Thoracic aorta (tissue), 2 donors: ENCODE results near the gene EPHB2. TPM values are rescaled to one million over a fixed set of nuclear protein-coding genes. Genes with fewer than 3 reads are reported as not detected.
A peak's percentile ranks its signal among the peaks of the same experiment; 100 is the strongest.

ENCODE experiments used
- ATAC-seq: fragments of 150-250 bp; one replicate; pipeline ENCODE4 v1.8.0; 2017; ENCODE audit warnings: low read depth; ENCODE audit not compliant: insufficient number of reproducible peaks, low FRiP score
- DNase-seq: peaks from one replicate; pipeline ENCODE4 v3.0.0-alpha.2; 2020; ENCODE audit warnings: low spot score
- H3K27ac ChIP-seq, 2 donors: fragments of 200-600 bp; sonication (generic); 1 replicate in 1 of 2; 2 replicates in 1 of 2; pipeline ENCODE4 v1.5.1; 2016; ENCODE audit warnings: mild to moderate bottlenecking in 2 of 2, moderate library complexity in 2 of 2
- H3K27me3 ChIP-seq: fragments of 200-600 bp; sonication (generic); replicated peaks from 2 replicates; pipeline ENCODE4 v1.6.0; 2016; ENCODE audit warnings: mild to moderate bottlenecking; ENCODE audit not compliant: insufficient read depth
- H3K36me3 ChIP-seq: fragments of 200-600 bp; sonication (generic); one replicate; pipeline ENCODE4 v1.5.1; 2016
- H3K4me1 ChIP-seq, 2 donors: fragments of 200-600 bp; sonication (generic); 1 replicate in 1 of 2; 2 replicates in 1 of 2; pipeline versions ENCODE4 v1.5.1 to v1.6.0; 2016; ENCODE audit warnings: low read depth in 2 of 2, mild to moderate bottlenecking in 1 of 2; ENCODE audit not compliant: control insufficient read depth in 1 of 2
- H3K4me3 ChIP-seq: fragments of 200-600 bp; sonication (generic); 2 replicates; pipeline ENCODE4 v1.5.1; 2016; ENCODE audit warnings: mild to moderate bottlenecking
- H3K9me3 ChIP-seq: fragments of 200-600 bp; sonication (generic); 2 replicates; pipeline ENCODE4 v1.5.1; 2016
- total RNA-seq, 2 donors: library from RNA; depleted of rRNA; stranded (reverse); fragments of >200 nt; gene quantifications; one replicate each; pipeline versions ENCODE4 v1.1.0 to v1.2.3, GENCODE V29; 2016
- TF ChIP-seq, protein P1 (sequence below): fragments of 200-600 bp; sonication (generic); IDR thresholded peaks from one replicate; pipeline ENCODE4 v1.5.1; 2019; ENCODE audit warnings: antibody characterized with exemption

EPHB2 gene
- total RNA-seq, 2 donors from 2014 or later = 9.3 to 10.0 TPM

DNA sequence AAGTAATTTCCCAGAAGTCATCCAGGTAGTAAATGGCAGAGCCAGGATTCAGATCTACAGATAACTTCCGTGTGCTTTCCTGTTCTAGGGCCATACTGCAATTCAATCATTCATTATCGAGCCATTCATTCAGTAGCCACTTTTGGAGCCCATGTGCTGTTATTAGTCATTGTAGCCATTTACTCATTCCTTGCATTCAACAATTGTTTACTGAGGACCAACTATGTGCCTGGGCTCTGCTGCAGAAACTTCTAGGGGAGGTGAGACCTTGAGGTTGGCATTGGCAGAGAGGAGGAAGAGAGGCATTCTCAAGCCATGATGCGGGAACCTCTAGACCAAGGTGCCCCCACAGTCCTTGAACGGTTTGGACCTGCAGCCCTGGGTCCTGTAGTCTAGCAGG, 27.9 kb downstream of the EPHB2 start:
- no peak for ATAC-seq
- H3K9me3 ChIP-seq = no peaks in the 10 kb centered on the region
- no peak overlapping the region for H3K27ac ChIP-seq
- H3K27me3 ChIP-seq = no peaks in the 10 kb centered on the region
- no peak for DNase-seq
- no peaks in the 10 kb centered on the region for H3K36me3 ChIP-seq
- H3K4me1 ChIP-seq = peaks cover 0 to 9% of the 10 kb centered on the region in 2 donors
- H3K4me3 ChIP-seq = no peak overlapping the region
- TF ChIP-seq, protein P1, sequence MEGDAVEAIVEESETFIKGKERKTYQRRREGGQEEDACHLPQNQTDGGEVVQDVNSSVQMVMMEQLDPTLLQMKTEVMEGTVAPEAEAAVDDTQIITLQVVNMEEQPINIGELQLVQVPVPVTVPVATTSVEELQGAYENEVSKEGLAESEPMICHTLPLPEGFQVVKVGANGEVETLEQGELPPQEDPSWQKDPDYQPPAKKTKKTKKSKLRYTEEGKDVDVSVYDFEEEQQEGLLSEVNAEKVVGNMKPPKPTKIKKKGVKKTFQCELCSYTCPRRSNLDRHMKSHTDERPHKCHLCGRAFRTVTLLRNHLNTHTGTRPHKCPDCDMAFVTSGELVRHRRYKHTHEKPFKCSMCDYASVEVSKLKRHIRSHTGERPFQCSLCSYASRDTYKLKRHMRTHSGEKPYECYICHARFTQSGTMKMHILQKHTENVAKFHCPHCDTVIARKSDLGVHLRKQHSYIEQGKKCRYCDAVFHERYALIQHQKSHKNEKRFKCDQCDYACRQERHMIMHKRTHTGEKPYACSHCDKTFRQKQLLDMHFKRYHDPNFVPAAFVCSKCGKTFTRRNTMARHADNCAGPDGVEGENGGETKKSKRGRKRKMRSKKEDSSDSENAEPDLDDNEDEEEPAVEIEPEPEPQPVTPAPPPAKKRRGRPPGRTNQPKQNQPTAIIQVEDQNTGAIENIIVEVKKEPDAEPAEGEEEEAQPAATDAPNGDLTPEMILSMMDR = no peak

DNA sequence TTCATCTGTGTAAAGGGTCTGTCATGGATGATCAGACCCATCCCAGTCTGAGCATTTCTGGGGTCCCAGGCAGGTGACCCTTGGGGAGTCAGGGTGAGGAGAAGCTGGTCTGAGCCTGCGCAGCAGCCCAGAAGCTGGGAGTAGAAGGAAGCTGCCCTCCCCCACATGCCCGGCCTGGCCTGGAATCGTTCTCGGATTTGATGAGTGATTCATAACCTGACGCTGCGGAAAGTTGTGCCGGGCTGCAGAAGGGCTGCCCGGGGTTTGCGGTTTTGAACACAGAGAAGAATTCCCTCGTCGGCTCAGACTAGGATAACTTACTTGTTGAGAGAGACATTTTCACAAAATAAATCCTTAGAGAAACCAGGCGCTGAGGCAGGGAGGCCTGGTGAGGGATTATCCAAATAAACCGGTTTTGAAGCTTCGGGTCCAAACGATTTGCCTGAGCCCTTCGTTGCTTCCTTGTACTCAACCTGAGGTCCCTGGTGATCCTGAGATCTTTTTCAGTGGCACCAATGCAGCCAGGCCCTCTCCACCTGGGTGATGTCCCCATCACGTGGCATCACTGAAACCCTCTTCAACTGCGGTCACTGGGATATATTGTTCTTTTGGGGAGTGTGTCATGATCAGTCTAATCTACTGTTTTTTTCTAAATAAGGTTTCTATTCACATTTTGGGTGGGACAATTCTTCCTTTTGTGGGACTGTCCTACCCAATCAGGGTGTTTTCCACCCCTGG, 29.2 kb downstream of the EPHB2 start:
- Histone ChIP-seq H3K36me3 (no peaks in the 10 kb centered on the region), H3K27me3 (no peaks in the 10 kb centered on the region), H3K27ac (peak overlapping the region in 1 of 2 donors; percentile 6), H3K4me1 (peaks cover 0 to 9% of the 10 kb centered on the region in 2 donors), H3K9me3 (no peaks in the 10 kb centered on the region), H3K4me3 (peak overlapping the region; percentile 46)
- DNase-seq = peak; percentile 25
- TF ChIP-seq, protein P1 = no peak
- ATAC-seq = peak; percentile 69

DNA sequence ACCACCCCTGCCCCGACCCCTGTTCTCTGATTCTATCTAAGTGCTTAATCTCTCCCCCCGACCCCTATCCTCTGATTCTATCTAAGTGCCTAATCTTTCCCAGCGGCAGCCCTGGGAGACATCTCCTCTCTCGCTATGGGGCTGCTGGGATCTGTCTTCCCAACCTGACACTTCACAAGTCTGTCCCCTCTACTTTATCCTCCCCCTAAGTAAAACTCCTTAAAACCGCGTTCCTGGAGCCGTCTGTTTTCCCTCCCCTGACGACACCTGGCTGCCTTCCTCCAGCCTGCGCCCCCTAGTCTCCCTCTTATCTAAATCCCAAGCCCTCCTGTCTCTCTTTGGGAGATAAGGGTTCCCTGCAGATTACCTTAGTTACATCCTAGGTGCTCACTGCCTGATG, 30.5 kb downstream of the EPHB2 start:
- TF ChIP-seq, protein P1 = no peak
- H3K9me3 ChIP-seq = no peaks in the 10 kb centered on the region
- no peak for ATAC-seq

DNA sequence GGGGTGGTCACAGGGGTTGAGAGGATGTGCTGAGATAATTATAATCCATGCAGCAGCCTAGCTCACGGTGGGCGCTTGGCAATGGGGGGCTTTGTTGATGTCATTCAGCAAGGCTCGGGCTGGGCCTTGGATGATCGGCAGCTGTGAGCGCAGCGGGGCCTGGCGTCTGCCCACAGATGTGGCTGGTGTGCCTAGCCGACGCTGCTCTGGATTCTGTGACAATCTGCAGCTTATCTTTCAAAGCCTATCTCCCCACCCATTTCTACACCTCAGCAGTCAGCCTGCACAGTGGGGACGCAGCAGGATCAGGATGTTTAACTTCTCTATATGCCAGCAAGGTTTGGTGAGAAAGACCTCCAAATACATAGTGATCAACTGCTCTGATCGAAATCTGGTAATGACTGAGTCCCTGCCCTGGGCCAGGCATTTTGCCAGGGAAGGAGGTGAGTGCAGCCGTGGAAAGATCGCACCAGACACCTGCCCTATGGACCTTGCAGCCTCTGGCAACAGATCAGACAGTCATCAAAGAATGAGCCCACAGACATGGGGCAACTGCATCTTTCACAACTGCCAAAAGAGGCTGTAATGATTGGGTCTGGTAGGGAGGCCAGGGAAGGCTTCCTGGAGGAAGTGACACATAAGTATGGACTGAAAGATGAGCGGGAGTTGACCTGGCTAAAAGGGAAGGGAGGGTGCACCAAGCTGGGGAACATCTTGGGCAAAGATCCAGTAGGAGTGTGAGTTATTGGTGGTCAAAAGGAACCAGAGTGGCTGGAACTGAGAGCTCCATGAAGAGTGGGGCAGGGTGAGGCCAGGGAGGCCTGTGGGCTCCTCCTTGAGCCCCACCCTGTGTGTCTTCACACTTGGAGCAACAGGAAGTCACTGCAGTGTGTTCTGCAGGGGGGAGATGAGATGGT, 35.3 kb downstream of the EPHB2 start:
- DNase-seq (no peak), ATAC-seq (no peak)
- H3K36me3 ChIP-seq = no peaks in the 10 kb centered on the region

More for the DNA sequence above, 30.5 kb downstream of the EPHB2 start:
- H3K27ac ChIP-seq = no peak overlapping the region
- H3K4me3 ChIP-seq = no peak overlapping the region
- peaks cover 0 to 9% of the 10 kb centered on the region in 2 donors for H3K4me1 ChIP-seq
- no peaks in the 10 kb centered on the region for H3K36me3 ChIP-seq
- DNase-seq = no peak
- no peaks in the 10 kb centered on the region for H3K27me3 ChIP-seq

More for the DNA sequence above, 35.3 kb downstream of the EPHB2 start:
- Histone ChIP-seq H3K4me3 (no peak overlapping the region), H3K27me3 (no peaks in the 10 kb centered on the region), H3K27ac (no peak overlapping the region), H3K9me3 (no peaks in the 10 kb centered on the region), H3K4me1 (peaks cover 7 to 14% of the 10 kb centered on the region in 2 donors)
- TF ChIP-seq, protein P1 = no peak
